WI38 (cell line): ENCODE measurements around the gene RAB6B.

Experiments
- H3K4me3 ChIP-seq: 2 replicates; pipeline ENCODE4 v1.5.1; 2011; ENCODE audit warnings: low read depth, mild to moderate bottlenecking, control low read depth, low read length
- CTCF ChIP-seq: IDR thresholded peaks from 2 replicates; pipeline ENCODE4 v1.5.1; 2012; ENCODE audit warnings: low read depth, mild to moderate bottlenecking, control low read depth, low read length

Gene RAB6B

GRCh38 chr3:133934073-133934970 is 38.6 kb upstream of the RAB6B start:
- no peak for TF ChIP-seq CTCF
- no peak overlapping the region for H3K4me3 ChIP-seq

- no peak for TF ChIP-seq CTCF
- H3K4me3 ChIP-seq: no peak overlapping the region
Observed at GRCh38 chr3:133933097-133934024, 37.7 kb upstream of the RAB6B start.

GRCh38 chr3:133932009-133932408 is 36.3 kb upstream of the RAB6B start:
- TF ChIP-seq CTCF: no peak
- H3K4me3 ChIP-seq: no peak overlapping the region

- TF ChIP-seq CTCF: no peak
- no peak overlapping the region for H3K4me3 ChIP-seq
Observed at GRCh38 chr3:133931084-133931483, 35.4 kb upstream of the RAB6B start.

DNA sequence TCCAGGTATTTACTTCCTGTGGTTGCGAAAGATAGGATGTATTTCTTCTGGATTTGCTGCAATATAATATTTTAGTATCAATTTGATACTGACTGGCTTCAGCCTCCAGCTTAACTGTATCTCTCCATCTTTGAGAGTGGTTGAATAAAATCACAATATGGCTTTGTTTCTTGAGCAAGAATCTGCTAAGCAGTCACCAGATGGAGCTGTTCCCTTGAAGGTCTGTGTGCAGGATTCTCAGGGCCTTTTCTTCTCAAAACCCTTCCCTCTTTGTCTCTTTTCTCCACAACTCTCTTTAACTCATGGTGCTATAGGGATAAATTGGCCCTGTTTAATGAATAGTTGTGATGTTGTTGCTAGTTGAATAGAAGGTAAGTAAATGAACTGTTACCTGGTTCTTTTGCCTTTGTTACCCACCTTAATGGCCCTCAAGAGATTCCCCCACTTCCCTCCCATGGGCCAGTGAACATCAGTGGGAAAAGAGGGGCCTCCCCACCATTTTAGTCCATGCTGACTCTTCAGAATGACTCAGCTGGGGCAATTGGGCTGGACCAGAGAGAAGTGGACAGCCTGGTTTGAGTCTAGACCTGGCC is 34.8 kb upstream of the RAB6B start:
- H3K4me3 ChIP-seq: no peak overlapping the region
- peak; percentile 41 for TF ChIP-seq CTCF

GRCh38 chr3:133928903-133929607 is 33.4 kb upstream of the RAB6B start:
- TF ChIP-seq CTCF: no peak
- H3K4me3 ChIP-seq: no peak overlapping the region
